ENCODE data around the gene CNTNAP2.

DNA sequence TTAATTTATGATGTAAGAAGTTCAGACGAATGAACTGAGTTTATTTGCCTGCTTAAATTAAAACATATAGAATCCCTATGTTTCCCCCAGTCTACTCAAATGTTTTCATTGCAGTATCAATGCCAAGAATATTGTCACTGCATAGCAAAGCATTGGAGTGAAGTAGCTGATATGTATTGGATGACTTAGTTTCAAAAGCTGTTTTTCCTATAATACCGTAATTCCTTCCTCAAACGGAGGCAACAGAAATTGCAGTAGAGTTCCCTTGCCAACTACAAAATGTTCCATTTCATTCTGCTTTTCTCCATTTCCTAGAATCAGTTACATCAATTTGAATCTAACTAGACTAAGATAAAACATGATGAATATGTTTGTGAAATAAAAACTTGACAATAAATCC lies 174.1 kb downstream of the CNTNAP2 start:
- no peak for TF ChIP-seq GATA2 (IDR thresholded peaks at IDR 0.05; ENCODE audit: low read depth, low read length)
- TF ChIP-seq GATA3 (IDR thresholded peaks at IDR 0.05; ENCODE audit: low read depth, low read length): no peak
